ENCODE measurements around the gene HMOX2.

The HMOX2 gene

DNA sequence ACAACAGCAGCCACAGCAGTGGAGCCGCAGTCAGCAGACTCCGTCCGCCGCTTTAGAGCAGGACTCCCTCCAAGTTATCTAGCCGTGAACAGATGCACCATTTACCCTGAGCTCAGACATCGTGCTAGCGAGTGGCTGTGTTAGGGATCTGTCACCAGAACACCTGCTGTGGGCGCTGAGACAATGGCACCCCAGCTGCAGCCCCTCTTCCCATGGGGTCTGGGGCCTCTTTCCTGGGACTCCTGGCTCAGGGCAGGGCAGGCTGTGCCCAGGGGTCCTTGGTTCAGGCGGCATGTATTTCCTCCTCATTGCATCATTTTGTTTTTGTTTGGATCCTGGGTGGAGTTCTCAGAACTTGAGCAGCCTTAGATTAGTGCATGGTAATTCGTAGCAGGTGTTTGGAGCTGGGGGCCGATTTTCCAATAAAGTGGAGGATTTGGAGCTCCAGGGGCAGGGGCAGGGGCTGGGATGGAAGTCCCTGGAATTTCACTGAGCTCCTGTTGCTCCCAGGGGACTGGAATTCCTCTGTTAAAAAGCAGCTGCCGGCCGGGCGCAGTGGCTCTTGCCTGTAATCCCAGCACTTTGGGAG is 25.2 kb upstream of the HMOX2 start:
- no peak for DNase-seq (ENCODE audit: low read depth)
- TF ChIP-seq, protein P1, sequence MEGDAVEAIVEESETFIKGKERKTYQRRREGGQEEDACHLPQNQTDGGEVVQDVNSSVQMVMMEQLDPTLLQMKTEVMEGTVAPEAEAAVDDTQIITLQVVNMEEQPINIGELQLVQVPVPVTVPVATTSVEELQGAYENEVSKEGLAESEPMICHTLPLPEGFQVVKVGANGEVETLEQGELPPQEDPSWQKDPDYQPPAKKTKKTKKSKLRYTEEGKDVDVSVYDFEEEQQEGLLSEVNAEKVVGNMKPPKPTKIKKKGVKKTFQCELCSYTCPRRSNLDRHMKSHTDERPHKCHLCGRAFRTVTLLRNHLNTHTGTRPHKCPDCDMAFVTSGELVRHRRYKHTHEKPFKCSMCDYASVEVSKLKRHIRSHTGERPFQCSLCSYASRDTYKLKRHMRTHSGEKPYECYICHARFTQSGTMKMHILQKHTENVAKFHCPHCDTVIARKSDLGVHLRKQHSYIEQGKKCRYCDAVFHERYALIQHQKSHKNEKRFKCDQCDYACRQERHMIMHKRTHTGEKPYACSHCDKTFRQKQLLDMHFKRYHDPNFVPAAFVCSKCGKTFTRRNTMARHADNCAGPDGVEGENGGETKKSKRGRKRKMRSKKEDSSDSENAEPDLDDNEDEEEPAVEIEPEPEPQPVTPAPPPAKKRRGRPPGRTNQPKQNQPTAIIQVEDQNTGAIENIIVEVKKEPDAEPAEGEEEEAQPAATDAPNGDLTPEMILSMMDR (IDR thresholded peaks at IDR 0.05; ENCODE audit: control insufficient read depth, insufficient read depth, low read depth, low read length, missing control alignments): no peak

DNA sequence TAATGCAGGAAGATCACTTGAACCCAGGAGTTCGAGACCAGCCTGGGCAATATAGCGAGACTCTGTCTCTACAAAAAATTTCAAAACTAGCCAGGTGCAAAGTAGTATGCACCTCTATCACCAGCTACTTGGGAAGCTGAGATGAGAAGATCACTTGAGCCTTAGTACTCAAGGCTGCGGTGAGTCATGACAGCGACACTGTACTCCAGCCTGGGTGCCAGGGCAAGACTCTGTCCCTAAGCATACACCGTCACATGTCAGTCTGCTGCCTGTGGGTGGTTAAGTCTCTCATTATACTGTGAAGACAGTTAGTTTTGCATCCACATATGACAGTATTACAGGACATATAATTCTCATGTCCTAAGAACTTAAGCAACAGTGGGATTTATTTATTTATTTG is 23.5 kb upstream of the HMOX2 start:
- TF ChIP-seq, protein P1 (IDR thresholded peaks at IDR 0.05; ENCODE audit: control insufficient read depth, insufficient read depth, low read depth, low read length, missing control alignments): no peak
- H3K4me3 ChIP-seq (ENCODE audit: control insufficient read depth, low read depth, low read length): no peak overlapping the region
- DNase-seq (ENCODE audit: low read depth): no peak

More for the DNA sequence above, 25.2 kb upstream of the HMOX2 start:
- H3K4me3 ChIP-seq (ENCODE audit: control insufficient read depth, low read depth, low read length): no peak overlapping the region

DNA sequence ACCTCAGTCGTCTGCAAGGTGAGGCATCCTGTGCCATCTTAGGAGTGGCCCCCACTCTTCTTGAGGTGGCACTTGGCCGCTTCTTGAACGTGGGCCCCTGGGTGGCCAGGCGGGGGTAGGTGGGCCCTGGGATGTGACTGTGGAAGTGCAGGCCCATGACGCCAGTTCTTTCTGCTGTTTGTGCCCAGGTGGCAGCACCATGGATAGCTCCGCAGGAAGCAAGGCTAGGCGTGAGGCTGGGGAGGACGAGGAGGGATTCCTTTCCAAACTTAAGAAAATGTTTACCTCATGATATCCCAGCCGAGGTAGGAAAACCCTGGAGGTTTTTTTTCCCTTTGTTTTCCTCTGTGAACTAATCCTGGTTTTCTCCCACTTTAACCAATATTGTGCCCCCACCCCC is 21.6 kb upstream of the HMOX2 start:
- TF ChIP-seq, protein P1 (IDR thresholded peaks at IDR 0.05; ENCODE audit: control insufficient read depth, insufficient read depth, low read depth, low read length, missing control alignments): no peak
- no peak overlapping the region for H3K4me3 ChIP-seq (ENCODE audit: control insufficient read depth, low read depth, low read length)
- DNase-seq (ENCODE audit: low read depth): no peak

DNA sequence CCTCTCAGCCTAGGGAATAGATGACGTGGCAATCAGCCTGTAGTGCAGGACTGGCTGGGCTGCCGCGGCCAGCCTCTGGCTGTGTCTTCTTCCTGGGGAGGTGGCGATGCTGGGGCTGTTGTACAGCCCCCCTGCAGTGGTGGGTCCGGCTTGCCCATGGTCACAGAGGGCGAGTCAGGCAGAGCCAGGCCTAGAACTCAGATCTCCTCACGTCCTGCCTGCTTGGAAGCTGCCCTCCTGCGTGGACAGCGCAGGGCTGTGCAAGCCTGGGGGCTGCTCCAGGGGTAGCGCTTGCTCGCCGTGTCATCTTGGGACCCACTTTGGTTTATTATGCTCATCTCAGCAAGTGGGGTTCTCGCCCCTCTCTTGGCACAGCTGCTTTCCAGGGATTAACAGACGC is 21.1 kb upstream of the HMOX2 start:
- no peak for DNase-seq (ENCODE audit: low read depth)
- TF ChIP-seq, protein P1 (IDR thresholded peaks at IDR 0.05; ENCODE audit: control insufficient read depth, insufficient read depth, low read depth, low read length, missing control alignments): no peak

DNA sequence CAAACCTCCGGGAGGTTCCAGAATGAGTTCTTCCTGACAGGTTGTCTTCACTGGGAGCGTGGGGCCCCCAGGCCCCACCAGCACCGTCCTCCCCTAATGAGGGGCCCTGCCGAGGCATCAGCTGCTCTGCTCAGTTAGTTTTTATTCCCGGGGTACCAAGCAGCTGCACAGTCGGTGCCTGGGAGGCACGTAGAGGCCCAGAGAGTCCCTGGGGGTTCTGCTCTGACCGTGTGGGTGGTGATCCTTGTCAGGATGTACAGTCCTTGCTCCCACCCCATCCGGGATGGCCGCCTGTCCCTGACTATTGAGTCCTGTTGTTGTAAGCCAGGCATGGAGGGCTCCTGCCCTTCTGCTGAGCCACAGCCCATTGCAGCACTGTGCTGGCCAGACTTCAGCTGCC is 20.2 kb upstream of the HMOX2 start:
- TF ChIP-seq, protein P1 (IDR thresholded peaks at IDR 0.05; ENCODE audit: control insufficient read depth, insufficient read depth, low read depth, low read length, missing control alignments): no peak
- no peak for DNase-seq (ENCODE audit: low read depth)
- no peak overlapping the region for H3K4me3 ChIP-seq (ENCODE audit: control insufficient read depth, low read depth, low read length)

More for the DNA sequence above, 21.1 kb upstream of the HMOX2 start:
- H3K4me3 ChIP-seq (ENCODE audit: control insufficient read depth, low read depth, low read length): no peak overlapping the region

DNA sequence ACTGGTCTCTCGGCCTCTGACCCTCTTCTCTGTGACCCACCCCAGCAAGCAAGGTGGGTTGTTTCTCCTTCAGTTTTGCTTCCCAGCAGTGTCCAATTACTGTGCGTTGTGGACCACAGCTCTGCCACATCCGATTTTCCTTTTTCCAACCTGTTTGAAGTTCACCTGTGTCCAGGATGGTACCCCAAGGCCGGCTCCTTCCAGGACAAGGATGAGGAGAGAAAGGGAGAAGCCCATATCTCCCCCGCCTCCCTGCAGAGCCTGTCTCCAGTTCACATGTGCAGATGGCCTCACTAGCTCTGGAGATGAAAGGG is 15.3 kb upstream of the HMOX2 start:
- H3K4me3 ChIP-seq (ENCODE audit: control insufficient read depth, low read depth, low read length): no peak overlapping the region
- DNase-seq (ENCODE audit: low read depth): no peak
- TF ChIP-seq, protein P1 (IDR thresholded peaks at IDR 0.05; ENCODE audit: control insufficient read depth, insufficient read depth, low read depth, low read length, missing control alignments): no peak

Measured in AG09309 (cell line).